GM18498 (cell line): ENCODE data around the gene AEBP1.

Experiments used
- ATAC-seq: cut with Tn5 transposase; IDR thresholded peaks from one replicate; pipeline ENCODE4 v1.9.1; 2021; ENCODE audit warnings: mild to moderate bottlenecking, moderate library complexity; ENCODE audit not compliant: unreplicated experiment

AEBP1 gene

GRCh38 chr7:44103566-44103922, 601 bp upstream of the AEBP1 start:
- ATAC-seq: no peak

- no peak for ATAC-seq
Measured at GRCh38 chr7:44104860-44105771, 971 bp downstream of the AEBP1 start.

GRCh38 chr7:44105832-44106231, 1.7 kb downstream of the AEBP1 start:
- ATAC-seq: no peak

GRCh38 chr7:44106311-44107065, 2.3 kb downstream of the AEBP1 start:
- no peak for ATAC-seq

- no peak for ATAC-seq
Measured at GRCh38 chr7:44107116-44107960, 3.2 kb downstream of the AEBP1 start.

GRCh38 chr7:44107961-44108767, 4.0 kb downstream of the AEBP1 start:
- ATAC-seq: no peak

- no peak for ATAC-seq
Measured at GRCh38 chr7:44108768-44109750, 4.9 kb downstream of the AEBP1 start.

- ATAC-seq: no peak
Measured at GRCh38 chr7:44109991-44110390, 5.8 kb downstream of the AEBP1 start.

- no peak for ATAC-seq
Measured at GRCh38 chr7:44110719-44111635, 6.8 kb downstream of the AEBP1 start.

- no peak for ATAC-seq
Measured at GRCh38 chr7:44111761-44112160, 7.6 kb downstream of the AEBP1 start.

- no peak for ATAC-seq
Measured at GRCh38 chr7:44112231-44112996, 8.3 kb downstream of the AEBP1 start.

- ATAC-seq: no peak
Measured at GRCh38 chr7:44112997-44113763, 9.0 kb downstream of the AEBP1 start.

- no peak for ATAC-seq
Measured at GRCh38 chr7:44113764-44114354, 9.7 kb downstream of the AEBP1 start.

- ATAC-seq: no peak
Measured at GRCh38 chr7:44114586-44115310, 10.6 kb downstream of the AEBP1 start.

- no peak for ATAC-seq
Measured at GRCh38 chr7:44116087-44116788, 12.1 kb downstream of the AEBP1 start.
